ENCODE data around the gene CEP295NL. TPM values are rescaled to one million over a fixed set of nuclear protein-coding genes. Genes with fewer than 3 reads are reported as not detected.
"Not testable (repeated sequence)": the region's sequence is repeated elsewhere in the genome, so short reads cannot be mapped to it uniquely, and the experiment has no call there.

Gene CEP295NL
- total and polyA plus RNA-seq, 3 experiments from 2014 or later = not detected

DNA sequence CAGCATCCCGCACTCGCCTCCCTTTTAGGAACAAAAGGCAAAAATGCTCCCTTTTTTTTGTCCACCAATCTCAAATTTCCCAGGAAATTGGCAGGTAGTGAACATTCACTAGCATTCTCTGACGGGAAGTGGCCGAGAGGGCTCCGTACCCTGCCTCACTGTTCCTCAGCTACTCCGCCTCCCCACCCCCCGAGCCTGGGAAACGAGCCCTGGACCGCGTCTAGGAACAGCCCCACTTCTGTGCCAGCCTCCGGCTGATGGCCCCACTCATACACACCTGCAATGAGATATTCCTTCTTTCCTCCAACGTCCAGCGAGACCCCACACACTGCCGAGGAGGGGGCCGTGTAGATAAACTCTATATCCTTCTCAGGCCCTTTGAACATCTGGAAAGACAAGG lies 32.4 kb downstream of the CEP295NL start:
- Mint-ChIP-seq H3K27me3 (peaks cover 9 to 13% of the 10 kb centered on the region in 2 donors), H3K36me3 (no peaks in the 10 kb centered on the region), H3K4me3 (no peak overlapping the region), H3K9me3 (no peaks in the 10 kb centered on the region), H3K4me1 (peaks cover 0 to 3% (median 0%) of the 10 kb centered on the region in 3 donors), H3K27ac (no peak overlapping the region)
- CTCF ChIA-PET = no interaction called here
- peaks cover 5% of the 10 kb centered on the region for H3K4me1 ChIP-seq (ENCODE audit: insufficient read depth, low read length)
- no peaks in the 10 kb centered on the region for H3K9me3 ChIP-seq (ENCODE audit: low read length)
- DNase-seq = no peak
- POLR2A ChIA-PET = no interaction called here
- no peaks in the 10 kb centered on the region for H3K27me3 ChIP-seq (ENCODE audit: insufficient read depth, low read length, poor library complexity, severe bottlenecking)
- no peak overlapping the region for H3K27ac ChIP-seq (ENCODE audit: low read depth, low read length)
- H3K36me3 ChIP-seq (ENCODE audit: insufficient read depth, low read length) = no peaks in the 10 kb centered on the region
- no peak overlapping the region for H3K4me3 ChIP-seq (ENCODE audit: low read length)

DNA sequence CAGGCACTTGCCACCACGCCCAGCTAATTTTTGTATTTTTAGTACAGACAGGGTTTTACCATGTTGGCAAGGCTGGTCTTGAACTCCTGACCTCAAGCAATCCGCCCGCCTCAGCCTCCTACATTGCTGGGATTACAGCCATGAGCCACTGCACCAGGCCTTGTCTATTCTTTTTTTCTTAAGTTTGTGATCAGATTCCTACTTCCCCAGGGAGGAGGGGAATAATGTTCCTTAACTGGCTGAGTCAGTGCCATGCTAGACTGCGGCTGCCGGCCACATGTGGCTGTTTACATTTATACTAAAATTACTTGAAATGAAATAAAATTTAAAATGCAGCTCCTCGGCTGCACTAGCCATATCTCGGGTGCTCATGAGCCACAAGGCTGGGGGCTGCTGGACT lies 34.6 kb downstream of the CEP295NL start:
- Mint-ChIP-seq H3K4me1 (peaks cover 0 to 3% (median 0%) of the 10 kb centered on the region in 3 donors), H3K27ac (no peak overlapping the region), H3K4me3 (no peak overlapping the region), H3K36me3 (no peaks in the 10 kb centered on the region), H3K27me3 (peaks cover 12 to 19% of the 10 kb centered on the region in 2 donors), H3K9me3 (no peaks in the 10 kb centered on the region)
- CTCF ChIA-PET = no interaction called here
- DNase-seq = no peak
- Histone ChIP-seq H3K27ac (ENCODE audit: low read depth, low read length) (no peak overlapping the region), H3K4me3 (ENCODE audit: low read length) (no peak overlapping the region), H3K36me3 (ENCODE audit: insufficient read depth, low read length) (no peaks in the 10 kb centered on the region), H3K9me3 (ENCODE audit: low read length) (no peaks in the 10 kb centered on the region), H3K4me1 (ENCODE audit: insufficient read depth, low read length) (peaks cover 5% of the 10 kb centered on the region), H3K27me3 (ENCODE audit: insufficient read depth, low read length, poor library complexity, severe bottlenecking) (no peaks in the 10 kb centered on the region)
- POLR2A ChIA-PET = no interaction called here

DNA sequence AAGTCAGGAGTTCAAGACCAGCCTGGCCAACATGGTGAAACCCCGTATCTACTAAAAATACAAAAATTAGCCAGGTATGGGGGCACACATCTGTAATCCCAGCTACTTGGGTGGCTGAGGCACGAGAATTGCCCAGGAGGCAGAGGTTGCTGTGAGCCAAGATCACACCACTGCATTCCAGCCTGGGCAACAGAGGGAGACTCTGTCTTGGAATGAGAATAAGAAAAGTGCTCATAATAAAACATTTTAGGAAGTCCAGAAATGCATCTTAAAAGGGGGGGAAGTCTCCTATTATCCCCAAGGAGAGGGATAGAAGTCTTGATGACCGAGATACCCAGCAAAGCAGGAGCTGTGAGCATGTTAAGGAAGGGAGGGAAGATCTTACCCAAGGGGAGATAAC lies 36.0 kb downstream of the CEP295NL start:
- POLR2A ChIA-PET, H3K4me1 Mint-ChIP-seq: not testable (repeated sequence)

DNA sequence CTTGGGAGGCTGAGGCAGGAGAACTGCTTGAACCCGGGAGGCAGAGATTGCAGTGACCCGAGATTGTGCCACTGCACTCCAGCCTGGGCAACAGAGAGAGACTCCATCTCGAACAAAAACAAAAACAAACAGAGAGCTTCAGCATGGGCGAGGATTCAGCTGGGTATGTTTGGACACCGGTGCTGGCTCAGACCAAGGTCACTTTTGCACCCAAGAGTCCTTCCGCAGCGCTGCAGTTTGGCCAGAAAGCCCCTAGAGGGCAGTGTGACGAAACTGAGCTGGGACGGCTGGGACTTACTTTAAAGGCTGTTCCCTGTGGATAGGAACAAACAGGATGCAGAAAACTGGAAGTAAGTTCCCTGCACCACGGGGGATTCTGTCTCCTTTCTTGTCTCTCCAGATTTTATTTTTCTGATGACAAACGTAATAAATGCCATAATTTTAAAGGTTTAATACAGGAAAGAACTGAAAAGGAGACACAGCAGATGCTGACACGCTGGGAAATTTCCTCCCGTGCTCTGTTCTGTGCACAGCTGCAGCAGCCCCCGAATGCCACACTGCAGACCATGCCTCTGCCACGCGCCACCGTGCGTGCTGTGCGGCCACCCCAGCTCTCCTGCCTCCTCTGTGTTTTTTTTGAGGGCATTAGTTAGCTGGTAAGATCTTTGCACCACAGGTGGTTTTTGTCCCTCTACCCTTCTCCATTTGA lies 37.2 kb downstream of the CEP295NL start:
- H3K4me1 Mint-ChIP-seq = peaks cover 0 to 3% (median 0%) of the 10 kb centered on the region in 3 donors
- Histone ChIP-seq H3K27me3 (ENCODE audit: insufficient read depth, low read length, poor library complexity, severe bottlenecking) (no peaks in the 10 kb centered on the region), H3K9me3 (ENCODE audit: low read length) (no peaks in the 10 kb centered on the region), H3K27ac (ENCODE audit: low read depth, low read length) (no peak overlapping the region), H3K4me3 (ENCODE audit: low read length) (no peak overlapping the region), H3K36me3 (ENCODE audit: insufficient read depth, low read length) (no peaks in the 10 kb centered on the region), H3K4me1 (ENCODE audit: insufficient read depth, low read length) (peaks cover 5% of the 10 kb centered on the region)
- peak overlapping the region in 1 of 7 donors; percentile 40 for H3K4me3 Mint-ChIP-seq
- no peaks in the 10 kb centered on the region for H3K9me3 Mint-ChIP-seq
- H3K27ac Mint-ChIP-seq = no peak overlapping the region
- peak; percentile 32 to 71 (median 51) for DNase-seq
- ChIA-PET POLR2A (no interaction called here), CTCF (interaction anchor here (0.8 to 3.0 kb wide), 17 partner anchors 9 to 180 kb away, joined by 3 to 21 read pairs (median 4); no protein-coding TSS in a partner anchor)
- H3K36me3 Mint-ChIP-seq = no peaks in the 10 kb centered on the region
- H3K27me3 Mint-ChIP-seq = peaks cover 17 to 20% of the 10 kb centered on the region in 2 donors

More for the DNA sequence above, 36.0 kb downstream of the CEP295NL start:
- not testable (repeated sequence) for H3K27me3 ChIP-seq (ENCODE audit: insufficient read depth, low read length, poor library complexity, severe bottlenecking); H3K4me1 ChIP-seq (ENCODE audit: insufficient read depth, low read length); DNase-seq; H3K9me3 Mint-ChIP-seq; H3K4me3 ChIP-seq (ENCODE audit: low read length); H3K27ac Mint-ChIP-seq; H3K27ac ChIP-seq (ENCODE audit: low read depth, low read length); H3K36me3 ChIP-seq (ENCODE audit: insufficient read depth, low read length); H3K36me3 Mint-ChIP-seq; H3K4me3 Mint-ChIP-seq; H3K9me3 ChIP-seq (ENCODE audit: low read length)
- peaks cover 12 to 20% of the 10 kb centered on the region in 2 donors for H3K27me3 Mint-ChIP-seq
- CTCF ChIA-PET = interaction anchor here (1.2 to 3.0 kb wide), 5 partner anchors 11 to 179 kb away, joined by 3 to 21 read pairs (median 7); no protein-coding TSS in a partner anchor

DNA sequence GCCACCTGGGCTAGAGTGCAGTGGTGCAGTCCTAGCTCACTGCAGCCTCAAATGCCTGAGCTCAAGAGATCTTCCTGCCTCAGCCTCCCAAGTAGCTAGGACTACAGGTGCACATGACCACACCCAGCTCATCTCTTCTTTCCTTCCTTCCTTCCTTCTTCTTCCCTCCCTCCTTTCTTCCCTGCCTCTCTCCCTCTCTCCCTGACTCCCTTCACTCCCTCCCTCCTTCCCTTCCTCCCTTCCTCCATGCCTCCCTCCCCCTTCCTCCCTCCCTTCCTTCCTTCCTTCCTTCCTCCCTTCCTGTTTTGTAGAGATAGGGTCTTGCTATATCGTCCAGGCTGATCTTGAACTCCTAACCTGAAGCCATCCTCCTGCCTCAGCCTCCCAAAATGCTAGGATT lies 38.9 kb downstream of the CEP295NL start:
- Mint-ChIP-seq H3K4me3 (no peak overlapping the region), H3K36me3 (no peaks in the 10 kb centered on the region), H3K27ac (peak overlapping the region in 1 of 8 donors; percentile 82), H3K4me1 (peaks cover 0 to 3% (median 0%) of the 10 kb centered on the region in 3 donors), H3K27me3 (peaks cover 16 to 20% of the 10 kb centered on the region in 2 donors), H3K9me3 (no peaks in the 10 kb centered on the region)
- Histone ChIP-seq H3K9me3 (ENCODE audit: low read length) (no peaks in the 10 kb centered on the region), H3K27ac (ENCODE audit: low read depth, low read length) (no peak overlapping the region), H3K4me1 (ENCODE audit: insufficient read depth, low read length) (peaks cover 5% of the 10 kb centered on the region), H3K36me3 (ENCODE audit: insufficient read depth, low read length) (no peaks in the 10 kb centered on the region), H3K27me3 (ENCODE audit: insufficient read depth, low read length, poor library complexity, severe bottlenecking) (no peaks in the 10 kb centered on the region), H3K4me3 (ENCODE audit: low read length) (no peak overlapping the region)
- POLR2A ChIA-PET = no interaction called here
- CTCF ChIA-PET = interaction anchor here (3.0 kb wide), 1 partner anchor 108 kb away, joined by 21 read pairs; no protein-coding TSS in a partner anchor
- DNase-seq = no peak

DNA sequence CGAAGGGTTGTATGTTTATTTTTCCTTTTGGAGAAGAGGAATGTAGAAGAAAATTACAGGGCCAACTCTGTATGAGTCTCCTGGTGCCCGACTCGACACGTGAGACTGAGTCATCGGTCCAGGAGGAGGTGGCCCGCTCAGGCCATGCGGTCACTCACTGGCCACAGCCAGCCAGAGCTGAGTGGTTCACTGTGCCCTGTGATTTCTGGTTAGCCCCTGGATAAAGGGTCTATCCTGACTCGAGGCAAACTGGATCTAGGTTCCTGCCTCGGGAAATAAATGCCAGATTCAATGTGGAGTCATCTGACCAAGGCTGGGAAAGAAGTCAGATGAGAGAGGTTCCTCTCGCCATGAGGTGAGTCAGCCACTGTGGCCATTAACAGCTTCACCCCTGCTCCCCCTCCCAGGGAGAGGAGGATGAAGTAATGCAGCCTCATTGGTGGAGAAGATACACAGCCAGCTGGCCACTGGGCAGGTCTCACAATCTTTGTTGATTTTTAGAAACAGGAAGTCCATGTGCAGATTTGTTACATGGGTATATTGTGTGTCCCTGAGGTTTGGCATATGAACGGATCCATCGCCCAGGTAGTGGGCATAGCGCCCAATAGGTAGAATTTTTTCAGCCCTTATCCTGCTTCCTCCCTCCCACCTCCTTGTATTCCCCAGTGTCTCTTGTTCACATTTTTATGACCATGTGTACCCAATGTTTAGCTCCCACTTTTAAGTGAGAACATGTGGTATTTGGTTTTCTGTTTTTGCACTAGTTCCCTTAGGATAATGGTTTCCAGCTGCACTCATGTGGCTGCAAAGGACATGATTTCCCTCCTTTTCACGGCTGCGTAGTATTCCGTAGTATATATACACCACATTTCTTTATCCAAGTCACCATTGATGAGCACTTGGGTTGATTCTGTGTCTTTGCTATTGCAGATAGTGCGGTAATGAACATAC lies 40.7 kb downstream of the CEP295NL start:
- H3K4me3 Mint-ChIP-seq = no peak overlapping the region
- H3K27ac ChIP-seq (ENCODE audit: low read depth, low read length) = no peak overlapping the region
- H3K9me3 ChIP-seq (ENCODE audit: low read length) = no peaks in the 10 kb centered on the region
- H3K4me1 Mint-ChIP-seq = peaks cover 0 to 3% (median 0%) of the 10 kb centered on the region in 3 donors
- no peak overlapping the region for H3K27ac Mint-ChIP-seq
- H3K4me3 ChIP-seq (ENCODE audit: low read length) = no peak overlapping the region
- CTCF ChIA-PET = interaction anchor here (1.3 kb wide), 1 partner anchor 108 kb away, joined by 3 read pairs; no protein-coding TSS in a partner anchor
- H3K4me1 ChIP-seq (ENCODE audit: insufficient read depth, low read length) = peaks cover 5% of the 10 kb centered on the region
- H3K36me3 Mint-ChIP-seq = no peaks in the 10 kb centered on the region
- no peaks in the 10 kb centered on the region for H3K9me3 Mint-ChIP-seq
- DNase-seq = no peak
- peaks cover 15 to 16% of the 10 kb centered on the region in 2 donors for H3K27me3 Mint-ChIP-seq
- H3K36me3 ChIP-seq (ENCODE audit: insufficient read depth, low read length) = no peaks in the 10 kb centered on the region
- no peaks in the 10 kb centered on the region for H3K27me3 ChIP-seq (ENCODE audit: insufficient read depth, low read length, poor library complexity, severe bottlenecking)
- POLR2A ChIA-PET = no interaction called here

DNA sequence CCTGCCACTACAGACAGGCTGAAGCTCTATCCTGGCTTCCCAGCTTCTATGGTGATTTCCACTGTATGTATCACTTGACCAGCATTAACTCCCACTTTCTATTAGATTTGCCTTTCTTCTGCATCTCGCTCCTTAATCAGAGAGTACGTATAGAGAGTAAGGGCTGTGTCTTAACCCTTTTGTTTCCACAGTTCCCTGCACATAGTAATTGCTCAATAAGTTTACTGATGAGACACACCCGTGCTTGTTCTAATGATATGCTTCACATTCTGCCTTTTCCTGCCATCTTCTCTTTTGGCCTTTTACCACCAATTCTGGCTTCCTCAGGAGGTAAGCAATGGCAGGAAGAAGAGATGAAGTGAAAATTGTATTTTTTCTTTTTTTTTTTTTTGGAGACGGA lies 41.8 kb downstream of the CEP295NL start:
- Histone ChIP-seq H3K27ac (ENCODE audit: low read depth, low read length) (no peak overlapping the region), H3K27me3 (ENCODE audit: insufficient read depth, low read length, poor library complexity, severe bottlenecking) (no peaks in the 10 kb centered on the region), H3K4me1 (ENCODE audit: insufficient read depth, low read length) (peaks cover 5% of the 10 kb centered on the region), H3K4me3 (ENCODE audit: low read length) (no peak overlapping the region), H3K9me3 (ENCODE audit: low read length) (no peaks in the 10 kb centered on the region), H3K36me3 (ENCODE audit: insufficient read depth, low read length) (no peaks in the 10 kb centered on the region)
- ChIA-PET CTCF (interaction anchor here (0.6 kb wide), 1 partner anchor 70 kb away, joined by 3 read pairs; no protein-coding TSS in a partner anchor), POLR2A (no interaction called here)
- Mint-ChIP-seq H3K27me3 (peaks cover 14 to 15% of the 10 kb centered on the region in 2 donors), H3K4me1 (peaks cover 0 to 3% (median 0%) of the 10 kb centered on the region in 3 donors), H3K9me3 (no peaks in the 10 kb centered on the region), H3K36me3 (no peaks in the 10 kb centered on the region), H3K4me3 (no peak overlapping the region), H3K27ac (no peak overlapping the region)
- DNase-seq = no peak

DNA sequence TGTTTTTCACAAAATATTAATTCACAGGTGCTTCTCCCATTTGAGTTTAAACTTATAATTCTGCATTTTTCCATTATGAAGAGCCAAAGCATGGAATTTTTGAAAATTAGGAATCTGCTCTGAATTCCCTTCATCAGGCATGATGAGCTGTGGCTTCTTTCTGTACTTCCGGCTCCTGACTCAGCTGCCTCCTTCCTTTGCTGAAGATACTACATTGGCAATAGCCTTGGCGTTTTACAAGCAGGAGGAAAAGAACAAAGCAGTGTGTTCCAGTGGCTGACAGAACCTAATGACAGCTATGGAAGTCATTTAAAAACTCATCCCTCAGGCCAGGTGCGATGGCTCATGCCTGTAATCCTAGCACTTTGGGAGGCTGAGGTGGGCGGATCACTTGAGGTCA lies 44.0 kb downstream of the CEP295NL start:
- no peak overlapping the region for H3K27ac Mint-ChIP-seq
- no peak overlapping the region for H3K4me3 Mint-ChIP-seq
- H3K4me1 ChIP-seq (ENCODE audit: insufficient read depth, low read length) = no peaks in the 10 kb centered on the region
- POLR2A ChIA-PET = no interaction called here
- H3K27me3 Mint-ChIP-seq = peaks cover 7 to 12% of the 10 kb centered on the region in 2 donors
- H3K9me3 ChIP-seq (ENCODE audit: low read length) = no peaks in the 10 kb centered on the region
- no peaks in the 10 kb centered on the region for H3K36me3 Mint-ChIP-seq
- H3K4me1 Mint-ChIP-seq = no peaks in the 10 kb centered on the region
- no peaks in the 10 kb centered on the region for H3K9me3 Mint-ChIP-seq
- H3K27me3 ChIP-seq (ENCODE audit: insufficient read depth, low read length, poor library complexity, severe bottlenecking) = no peaks in the 10 kb centered on the region
- CTCF ChIA-PET = interaction anchor here (0.6 to 2.6 kb wide), 3 partner anchors 15 to 112 kb away, joined by 3 to 9 read pairs (median 3); no protein-coding TSS in a partner anchor
- no peak for DNase-seq
- H3K27ac ChIP-seq (ENCODE audit: low read depth, low read length) = no peak overlapping the region
- H3K4me3 ChIP-seq (ENCODE audit: low read length) = no peak overlapping the region
- H3K36me3 ChIP-seq (ENCODE audit: insufficient read depth, low read length) = no peaks in the 10 kb centered on the region

All from CD8-positive, alpha-beta memory T cell (primary cell).